GM18868 (cell line): ENCODE measurements around the gene DBNL.

Experiments
- ATAC-seq: cut with Tn5 transposase; IDR thresholded peaks from one replicate; pipeline ENCODE4 v1.9.1; 2021; ENCODE audit warnings: mild to moderate bottlenecking, moderate library complexity; ENCODE audit not compliant: unreplicated experiment

Gene DBNL

DNA sequence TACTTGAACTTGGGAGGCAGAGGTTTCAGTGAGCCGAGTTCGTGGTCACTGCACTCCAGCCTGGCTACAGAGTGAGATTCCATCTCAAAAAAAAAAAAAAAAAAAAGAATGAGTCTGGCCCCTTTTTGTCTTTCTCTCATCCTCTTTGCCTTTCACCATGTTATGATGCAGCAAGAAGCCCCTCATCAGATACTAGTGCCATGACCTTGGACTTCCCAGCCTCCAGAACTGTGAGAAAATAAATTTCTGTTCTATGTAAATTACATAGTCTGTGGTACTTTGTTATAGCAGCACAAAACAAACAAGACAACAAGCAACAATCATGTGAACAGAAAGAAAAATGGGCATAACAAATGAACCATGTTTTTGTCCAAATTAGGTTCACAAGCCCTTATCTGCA is 2.3 kb upstream of the DBNL start:
- ATAC-seq = no peak

DNA sequence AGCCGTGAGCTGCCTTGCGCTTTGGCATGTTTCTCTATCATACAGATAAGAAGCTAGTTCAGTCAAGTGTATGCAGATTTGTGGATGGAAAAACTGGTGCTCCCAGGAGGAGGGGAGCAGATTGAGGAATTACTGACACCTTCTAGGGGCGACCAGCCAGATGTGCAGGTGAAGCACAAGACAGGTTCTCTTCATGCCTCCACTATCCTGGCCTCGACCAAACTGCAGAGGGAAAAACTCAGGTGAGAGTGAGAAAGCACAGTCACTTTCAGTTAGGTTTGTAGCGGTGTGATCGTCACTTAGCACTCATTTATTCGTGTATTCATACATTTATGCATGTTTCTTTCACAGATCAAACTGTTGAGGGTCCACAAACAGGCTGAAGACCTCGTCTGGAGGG is 600 bp upstream of the DBNL start:
- no peak for ATAC-seq

DNA sequence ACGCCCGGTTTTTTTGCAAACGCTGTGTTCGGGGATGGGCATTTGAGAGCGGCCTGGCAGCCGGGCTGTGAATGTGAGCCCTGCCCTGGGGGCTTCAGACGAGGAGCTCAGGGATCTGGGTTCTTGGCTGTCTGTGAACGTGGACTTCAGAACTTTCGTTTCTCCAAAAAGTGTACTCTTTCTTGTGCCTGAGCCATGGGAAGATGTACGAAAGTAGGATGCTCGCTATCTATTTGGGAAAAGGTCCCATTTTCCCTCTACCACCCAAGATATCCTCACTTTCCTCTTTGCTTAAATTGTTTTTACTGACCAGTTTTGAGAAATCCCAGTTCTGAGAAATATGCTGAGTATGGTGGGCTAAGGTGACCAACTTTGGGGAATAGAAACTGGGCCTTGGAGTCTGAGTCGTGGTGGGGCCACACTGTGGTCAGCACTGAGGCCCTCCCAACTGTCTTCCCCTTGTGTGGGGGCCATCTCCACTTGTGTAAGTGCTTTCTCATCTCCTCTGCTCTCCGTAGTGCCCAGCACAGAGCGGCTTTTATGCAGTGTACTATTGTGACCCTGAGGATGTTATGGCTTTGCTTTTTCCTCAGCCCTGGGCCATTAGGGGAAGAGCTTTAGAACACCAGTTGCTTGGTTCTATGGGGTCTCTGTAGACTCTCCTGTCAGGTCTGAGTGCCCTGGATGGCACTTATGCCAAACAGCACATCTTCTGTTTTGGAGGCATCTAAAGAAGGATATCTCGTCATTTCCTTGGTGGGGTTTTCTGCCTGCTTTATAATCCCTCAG is 918 bp downstream of the DBNL start:
- peak; percentile 3 for ATAC-seq

DNA sequence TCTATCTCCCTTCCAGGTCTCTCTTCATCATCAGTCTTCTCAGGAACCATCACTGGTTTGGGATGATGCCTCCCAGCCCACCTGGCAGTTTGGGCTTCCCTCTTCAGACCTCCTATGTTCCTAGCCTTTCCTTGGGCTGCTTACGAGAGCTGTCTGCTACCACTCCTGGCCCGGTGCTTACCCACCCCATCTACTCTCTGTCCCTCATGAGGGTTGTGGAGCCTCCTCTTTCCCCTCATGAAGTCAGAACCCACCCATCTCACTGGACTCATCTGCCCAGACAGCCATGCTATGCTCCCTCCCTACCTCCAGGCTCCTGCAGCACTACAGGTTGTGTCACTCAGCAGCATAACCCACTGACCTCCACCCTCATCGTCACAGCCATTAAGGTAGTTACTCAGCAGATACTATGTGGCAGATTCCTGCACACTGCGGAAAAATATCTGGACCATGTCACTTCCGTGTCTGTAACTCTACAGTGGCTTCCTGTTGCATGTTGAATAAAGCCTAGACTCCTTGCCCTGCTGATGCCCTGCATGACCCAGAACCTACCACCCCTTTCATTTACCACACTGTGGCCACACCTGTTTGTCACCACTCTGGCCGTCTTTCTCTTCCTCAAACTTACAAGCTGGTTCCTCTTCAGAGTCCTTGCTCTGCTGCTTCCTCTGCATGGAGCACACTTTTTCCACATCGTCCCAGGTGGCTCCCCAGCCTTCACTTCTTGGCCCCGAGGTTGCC is 2.0 kb downstream of the DBNL start:
- peak; percentile 56 for ATAC-seq

DNA sequence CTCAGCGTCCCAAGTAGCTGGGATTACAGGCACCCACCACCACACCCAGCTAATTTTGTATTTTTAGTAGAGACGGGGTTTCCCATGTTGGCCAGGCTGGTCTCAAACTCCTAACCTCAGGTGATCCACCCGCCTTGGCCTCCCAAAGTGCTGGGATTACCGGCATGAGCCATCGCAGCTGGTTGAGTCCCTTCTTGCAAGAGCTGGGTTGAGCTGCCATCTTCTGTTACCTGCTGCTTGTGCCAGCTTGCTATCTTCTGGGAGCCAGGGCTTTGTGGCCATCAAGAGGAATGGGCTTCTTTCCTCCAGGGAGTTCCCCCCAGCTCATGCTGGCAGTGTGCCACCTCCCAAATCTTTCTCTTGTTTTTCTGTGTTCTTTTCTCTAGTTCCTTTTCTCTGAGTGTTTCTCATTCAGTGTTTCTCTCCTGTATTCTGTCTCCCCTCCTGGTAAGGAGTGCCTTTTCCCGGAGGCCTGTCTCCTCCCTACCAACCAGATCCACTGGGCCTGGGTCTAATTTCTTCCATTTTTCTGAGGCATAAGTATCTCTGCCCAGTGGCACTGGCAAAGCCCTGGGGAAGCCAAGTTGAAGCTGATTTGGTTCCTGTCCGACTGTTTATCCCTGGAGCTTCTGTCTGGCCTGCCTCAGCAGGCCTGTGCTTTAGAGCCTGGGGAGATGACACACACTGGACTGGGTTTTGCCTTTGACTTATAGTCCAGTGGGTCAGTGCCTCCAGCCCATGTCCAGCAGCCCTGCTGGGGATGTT is 3.7 kb downstream of the DBNL start:
- ATAC-seq = no peak

DNA sequence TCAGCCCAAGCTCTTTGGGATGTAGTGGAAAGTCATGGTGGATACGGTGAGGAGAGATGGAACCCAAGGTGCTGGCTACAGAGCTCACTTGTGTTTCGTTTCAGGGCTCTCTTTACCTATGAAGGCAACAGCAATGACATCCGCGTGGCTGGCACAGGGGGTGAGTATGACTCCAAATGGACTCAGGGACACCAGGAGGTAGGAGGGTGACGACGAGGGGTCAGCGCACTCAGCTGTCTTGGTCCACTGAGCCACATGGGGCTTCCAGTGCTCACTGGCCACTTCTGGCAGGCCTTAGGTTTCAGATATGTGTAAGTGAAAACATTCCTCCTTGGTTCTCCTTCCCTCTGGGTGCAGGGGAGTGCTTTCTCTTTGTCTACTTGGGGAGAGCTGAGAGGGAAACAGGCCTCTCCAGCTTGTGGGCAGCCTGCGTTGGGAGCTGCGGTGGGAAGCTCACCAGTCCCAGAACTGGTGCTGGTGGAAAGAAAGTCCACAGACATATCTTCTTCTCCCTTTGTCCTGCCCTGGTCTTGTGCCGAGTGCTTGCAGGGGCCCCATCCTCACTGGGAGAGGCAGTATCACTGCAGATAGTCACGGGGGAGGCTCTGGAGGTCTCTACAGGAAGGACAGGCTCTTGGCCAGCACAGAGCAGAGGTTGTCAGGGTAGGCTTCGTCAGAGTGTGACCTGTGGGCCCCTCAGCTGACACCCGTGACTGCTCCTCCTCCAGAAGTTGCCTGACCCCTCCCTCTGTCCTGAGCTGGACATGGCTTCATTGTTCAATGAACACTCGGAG is 5.8 kb downstream of the DBNL start:
- no peak for ATAC-seq

DNA sequence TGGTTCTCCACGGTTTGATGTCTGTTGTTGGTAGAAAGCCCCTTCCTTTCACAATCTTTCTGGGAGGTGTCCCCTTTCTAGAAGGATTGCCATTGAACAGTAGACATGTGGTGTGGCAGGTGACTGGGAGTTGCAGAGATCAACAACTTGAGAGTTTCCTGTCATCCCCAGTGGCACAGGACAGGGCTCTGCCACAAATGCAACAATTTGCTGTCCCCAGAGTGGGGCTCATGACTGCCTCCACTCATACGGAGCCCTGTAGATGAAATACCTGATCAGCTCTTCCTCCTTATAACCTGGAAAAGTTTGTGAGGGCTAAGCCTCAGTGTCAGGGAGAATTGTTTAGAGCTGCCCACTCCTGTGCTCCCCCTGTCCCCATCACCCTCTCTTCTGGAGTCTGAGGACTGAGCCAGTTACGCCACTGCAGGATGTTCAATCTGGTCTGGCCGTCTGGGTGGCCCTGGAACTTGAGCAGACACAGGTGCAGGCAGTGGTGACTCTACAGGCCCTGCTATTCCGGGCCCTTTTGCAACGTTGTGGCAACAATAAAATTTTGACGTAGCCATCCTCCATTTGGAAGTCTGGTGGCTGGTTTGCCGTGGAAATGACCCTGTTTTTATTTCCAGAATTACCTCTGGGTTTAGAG is 6.5 kb downstream of the DBNL start:
- no peak for ATAC-seq

DNA sequence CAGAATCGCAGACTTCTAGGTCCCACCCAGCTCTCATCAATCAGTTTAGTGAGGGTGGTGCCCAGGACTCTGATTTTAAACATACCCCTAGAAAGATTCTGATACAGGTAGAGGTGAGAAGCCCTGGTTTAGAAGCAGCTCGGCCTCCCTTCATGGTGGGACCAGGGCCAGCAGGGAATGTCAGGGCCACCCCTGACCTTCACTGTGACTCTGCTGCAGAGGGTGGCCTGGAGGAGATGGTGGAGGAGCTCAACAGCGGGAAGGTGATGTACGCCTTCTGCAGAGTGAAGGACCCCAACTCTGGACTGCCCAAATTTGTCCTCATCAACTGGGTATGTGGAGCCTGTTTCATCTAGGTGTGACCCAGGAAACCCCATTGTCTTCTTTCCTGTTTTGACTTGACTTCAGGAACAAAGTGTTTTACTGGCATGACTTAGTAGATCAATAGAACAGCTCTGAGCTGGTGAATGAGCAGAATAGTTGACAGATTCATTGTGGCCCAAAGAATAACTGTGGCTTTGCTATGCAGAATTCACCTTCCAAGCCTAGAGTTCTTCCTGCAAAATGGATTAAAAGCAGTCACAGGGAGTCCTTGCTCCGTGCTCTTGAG is 7.2 kb downstream of the DBNL start:
- ATAC-seq = no peak

DNA sequence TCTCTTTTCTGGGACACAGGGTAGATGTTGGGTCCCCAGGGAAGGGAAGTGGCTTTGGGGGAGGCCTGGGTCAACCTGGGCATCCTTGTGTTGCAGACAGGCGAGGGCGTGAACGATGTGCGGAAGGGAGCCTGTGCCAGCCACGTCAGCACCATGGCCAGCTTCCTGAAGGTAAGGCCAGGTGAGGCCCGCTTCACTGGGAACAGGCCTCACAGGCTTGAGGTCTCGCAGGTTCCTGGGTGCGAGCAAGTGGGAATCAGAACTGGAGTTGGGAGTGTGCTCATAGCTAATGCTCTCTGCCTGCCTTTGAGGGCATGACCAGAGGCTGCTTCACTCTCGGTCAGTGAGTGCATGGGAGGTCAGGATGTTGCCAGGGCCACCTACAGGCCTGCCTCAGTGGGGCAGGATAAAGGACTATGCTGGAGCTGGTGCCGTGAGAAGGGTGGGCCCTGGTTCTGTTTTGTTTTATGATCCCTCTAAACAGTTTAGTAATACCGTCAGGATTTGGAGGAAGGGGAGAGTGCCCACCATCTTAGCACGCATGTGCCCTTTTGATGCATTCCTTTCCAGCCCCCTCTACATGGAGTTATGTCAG is 8.4 kb downstream of the DBNL start:
- no peak for ATAC-seq

DNA sequence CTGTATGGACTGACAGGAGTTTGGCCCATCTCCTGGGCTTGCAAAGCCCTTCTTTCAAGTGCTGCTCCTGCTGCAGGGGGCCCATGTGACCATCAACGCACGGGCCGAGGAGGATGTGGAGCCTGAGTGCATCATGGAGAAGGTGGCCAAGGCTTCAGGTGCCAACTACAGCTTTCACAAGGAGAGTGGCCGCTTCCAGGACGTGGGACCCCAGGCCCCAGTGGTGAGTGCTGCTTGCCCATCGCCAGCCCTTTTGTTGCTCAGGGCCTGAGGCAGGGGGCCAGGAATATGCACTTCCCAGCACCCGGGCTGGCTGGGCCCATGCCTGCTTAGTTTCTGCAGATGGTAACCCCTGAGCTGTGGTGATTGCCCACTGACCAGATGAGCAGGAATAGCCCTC is 12.2 kb downstream of the DBNL start:
- ATAC-seq = no peak

DNA sequence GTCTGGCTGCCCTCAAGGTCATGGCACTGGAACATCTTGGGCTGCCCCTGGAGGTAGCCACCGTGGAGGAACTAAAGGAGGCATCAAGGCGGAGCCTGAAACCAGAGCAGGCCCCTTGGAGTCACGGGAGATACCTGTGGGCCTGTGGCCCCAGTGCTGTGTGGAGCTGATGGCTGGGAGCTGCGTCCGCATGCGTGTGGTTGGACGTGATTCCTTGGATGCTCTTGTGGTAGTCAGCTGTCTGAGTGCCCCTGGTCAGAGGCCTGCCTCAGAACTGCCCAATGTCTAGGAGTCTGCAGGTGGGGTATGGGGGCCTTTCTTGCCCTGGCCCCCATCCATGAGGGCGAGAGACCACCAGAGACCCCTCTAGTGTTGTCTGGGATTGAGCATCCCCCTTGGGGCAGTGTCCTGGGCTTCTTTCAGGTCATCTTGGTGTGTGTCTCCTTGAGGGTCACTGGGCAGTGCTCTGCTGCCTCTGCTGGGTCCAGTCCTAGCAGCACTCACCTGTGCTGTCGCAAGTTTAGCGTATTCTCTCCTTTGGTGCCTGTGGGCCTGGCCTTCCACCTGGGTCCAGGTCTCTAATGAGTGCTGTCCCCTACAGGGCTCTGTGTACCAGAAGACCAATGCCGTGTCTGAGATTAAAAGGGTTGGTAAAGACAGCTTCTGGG is 12.8 kb downstream of the DBNL start:
- no peak for ATAC-seq

DNA sequence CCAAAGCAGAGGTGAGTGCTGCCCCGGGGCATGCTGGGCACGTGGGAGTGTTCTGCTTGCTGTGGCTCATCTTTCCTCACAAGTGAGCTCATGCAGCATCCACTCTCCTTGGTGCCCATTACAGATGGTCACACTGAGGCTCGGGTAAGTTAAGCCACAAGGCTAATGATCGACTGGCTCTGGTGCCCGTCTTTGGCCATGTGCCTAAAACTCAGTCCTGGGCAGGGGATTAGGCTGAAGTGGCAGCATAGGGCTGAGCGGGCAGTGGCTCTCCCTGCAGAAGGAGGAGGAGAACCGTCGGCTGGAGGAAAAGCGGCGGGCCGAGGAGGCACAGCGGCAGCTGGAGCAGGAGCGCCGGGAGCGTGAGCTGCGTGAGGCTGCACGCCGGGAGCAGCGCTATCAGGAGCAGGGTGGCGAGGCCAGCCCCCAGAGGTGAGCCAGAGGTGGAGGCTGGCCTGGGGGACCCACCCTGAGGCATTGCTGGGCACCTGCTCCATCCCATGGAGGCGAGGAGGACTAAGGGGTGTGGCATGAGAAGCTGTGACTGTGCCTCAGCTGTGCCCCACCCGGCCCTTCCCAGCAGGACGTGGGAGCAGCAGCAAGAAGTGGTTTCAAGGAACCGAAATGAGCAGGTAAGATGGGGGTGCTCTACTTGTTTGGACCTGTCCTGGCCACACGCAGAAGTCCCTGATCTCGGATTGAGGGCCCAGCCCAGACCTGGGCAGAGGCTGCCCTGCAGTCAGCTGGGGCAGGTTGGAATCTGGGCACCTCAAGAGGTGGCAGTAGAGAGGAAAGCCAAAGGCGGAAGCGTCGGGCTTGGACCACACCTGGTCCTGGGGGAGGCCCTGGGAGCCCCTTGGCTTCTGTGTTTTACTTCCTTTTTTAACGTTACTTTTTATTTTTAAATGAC is 13.6 kb downstream of the DBNL start:
- ATAC-seq = no peak

DNA sequence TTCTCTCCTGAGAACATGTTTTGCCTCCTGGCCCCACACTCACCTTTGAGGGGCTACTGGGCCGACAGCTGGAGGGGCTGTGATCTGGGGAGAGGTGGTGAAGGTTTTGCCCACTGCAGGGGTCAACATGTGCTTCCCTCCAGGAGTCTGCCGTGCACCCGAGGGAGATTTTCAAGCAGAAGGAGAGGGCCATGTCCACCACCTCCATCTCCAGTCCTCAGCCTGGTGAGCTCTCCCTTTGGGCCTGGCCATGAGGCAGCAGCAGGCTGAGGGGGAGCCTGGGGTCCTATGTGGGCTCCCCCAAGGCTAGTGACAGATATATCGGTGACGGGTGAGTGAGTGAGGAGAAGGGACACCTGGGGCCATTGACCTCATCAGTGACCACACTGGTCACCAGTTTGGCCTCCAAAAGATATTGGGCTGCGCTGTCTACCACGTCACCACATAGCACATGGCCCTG is 14.3 kb downstream of the DBNL start:
- peak; percentile 4 for ATAC-seq

DNA sequence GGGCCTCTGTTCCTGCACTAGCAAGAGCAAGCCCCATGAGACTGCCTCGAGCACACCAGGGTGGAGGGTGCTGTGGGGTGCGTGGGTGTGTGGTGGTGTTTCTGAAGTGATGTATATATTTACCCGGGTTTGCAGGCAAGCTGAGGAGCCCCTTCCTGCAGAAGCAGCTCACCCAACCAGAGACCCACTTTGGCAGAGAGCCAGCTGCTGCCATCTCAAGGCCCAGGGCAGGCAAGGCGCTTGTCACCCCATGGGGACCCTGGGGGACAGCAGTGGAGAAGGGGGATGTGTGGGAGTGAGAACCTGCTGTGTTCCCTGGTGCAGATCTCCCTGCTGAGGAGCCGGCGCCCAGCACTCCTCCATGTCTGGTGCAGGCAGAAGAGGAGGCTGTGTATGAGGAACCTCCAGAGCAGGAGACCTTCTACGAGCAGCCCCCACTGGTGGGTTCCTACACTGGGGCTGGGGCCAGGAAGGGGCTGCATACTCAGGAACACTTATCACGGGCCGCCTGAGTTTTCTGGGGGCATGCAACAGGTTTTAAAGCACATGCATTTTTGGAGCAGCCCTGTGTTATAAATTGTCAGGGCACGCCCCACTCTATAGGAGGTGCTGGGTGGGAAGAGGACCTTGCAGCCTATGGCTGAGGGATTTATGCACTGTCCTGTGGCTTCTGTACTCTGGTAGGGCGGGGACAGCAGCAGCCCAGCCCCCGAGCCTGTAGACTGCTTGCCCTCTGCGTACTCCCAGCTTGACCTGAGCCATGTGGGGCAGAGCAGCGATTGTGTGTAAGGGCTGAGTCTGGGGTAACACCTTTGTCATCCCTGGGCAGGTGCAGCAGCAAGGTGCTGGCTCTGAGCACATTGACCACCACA is 15.0 kb downstream of the DBNL start:
- peak; percentile 81 for ATAC-seq

DNA sequence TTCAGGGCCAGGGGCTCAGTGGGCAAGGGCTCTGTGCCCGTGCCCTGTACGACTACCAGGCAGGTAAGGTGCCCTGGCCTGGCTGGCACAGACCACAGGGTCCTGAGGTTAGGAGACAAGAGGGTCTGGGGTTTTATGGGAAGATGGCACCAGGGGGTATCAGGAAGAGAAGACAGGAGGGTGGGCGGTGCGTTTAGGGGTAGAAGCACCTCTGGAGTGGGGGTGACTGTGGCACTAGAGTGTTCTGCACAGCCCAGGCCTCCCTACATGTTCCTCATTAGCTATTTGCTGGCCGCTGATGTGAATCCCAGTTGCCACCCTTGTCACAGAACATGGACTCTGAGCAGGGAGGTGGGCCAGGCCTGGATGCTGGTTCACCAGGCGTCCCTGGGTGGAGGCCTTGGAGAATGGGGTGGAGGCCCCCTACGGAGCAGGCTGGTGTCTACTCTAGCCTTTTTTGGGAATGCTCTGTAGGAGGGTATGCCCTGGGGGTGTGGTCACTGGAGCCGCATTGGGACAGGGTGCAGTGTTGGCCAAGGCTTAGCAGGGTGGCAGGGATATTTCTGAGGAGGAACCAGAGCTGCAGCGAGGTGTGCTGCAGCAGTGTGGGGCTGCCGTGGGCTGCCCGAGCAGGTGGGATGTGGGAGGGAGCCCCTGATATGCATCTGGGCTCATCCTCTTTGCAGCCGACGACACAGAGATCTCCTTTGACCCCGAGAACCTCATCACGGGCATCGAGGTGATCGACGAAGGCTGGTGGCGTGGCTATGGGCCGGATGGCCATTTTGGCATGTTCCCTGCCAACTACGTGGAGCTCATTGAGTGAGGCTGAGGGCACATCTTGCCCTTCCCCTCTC is 15.8 kb downstream of the DBNL start:
- ATAC-seq = no peak
